DOHH2 (cell line): ENCODE measurements around the gene PATL2.

Source experiments
- EZH2phosphoT487 ChIP-seq: fragments of 200-600 bp; sonication (generic); IDR thresholded peaks from 2 replicates; pipeline ENCODE4 v1.6.1; 2017; ENCODE audit warnings: borderline replicate concordance, mild to moderate bottlenecking, antibody characterized with exemption, low read length, moderate library complexity, mixed read lengths
- TF ChIP-seq, protein P1 (sequence below): fragments of 200-600 bp; sonication (generic); IDR thresholded peaks from one replicate; pipeline ENCODE4 v1.5.1; 2014; ENCODE audit warnings: antibody characterized with exemption, mild to moderate bottlenecking, low read depth, low read length; ENCODE audit not compliant: poor library complexity, severe bottlenecking

DNA sequence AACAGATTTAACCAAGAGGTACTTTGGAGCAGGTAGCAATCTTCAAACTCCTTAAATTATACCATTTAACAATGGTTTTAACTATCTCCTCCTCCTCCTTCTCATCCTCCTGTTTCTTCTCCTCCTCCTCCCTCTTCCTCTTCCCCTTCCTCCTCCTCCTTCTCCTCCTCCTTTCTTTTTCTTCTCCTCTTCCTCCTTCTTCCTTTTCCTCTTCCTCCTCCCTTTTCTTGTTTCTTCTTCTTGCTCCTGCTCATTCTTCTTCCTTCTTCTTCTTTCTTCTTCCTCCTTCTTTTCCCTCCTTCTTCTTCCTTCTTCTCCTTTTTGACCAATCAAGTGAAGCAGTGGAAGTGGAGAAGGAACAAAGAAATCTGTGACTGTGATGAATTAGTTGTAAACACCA is 14.1 kb downstream of the PATL2 start:
- no peak for TF ChIP-seq EZH2phosphoT487
- TF ChIP-seq, protein P1, sequence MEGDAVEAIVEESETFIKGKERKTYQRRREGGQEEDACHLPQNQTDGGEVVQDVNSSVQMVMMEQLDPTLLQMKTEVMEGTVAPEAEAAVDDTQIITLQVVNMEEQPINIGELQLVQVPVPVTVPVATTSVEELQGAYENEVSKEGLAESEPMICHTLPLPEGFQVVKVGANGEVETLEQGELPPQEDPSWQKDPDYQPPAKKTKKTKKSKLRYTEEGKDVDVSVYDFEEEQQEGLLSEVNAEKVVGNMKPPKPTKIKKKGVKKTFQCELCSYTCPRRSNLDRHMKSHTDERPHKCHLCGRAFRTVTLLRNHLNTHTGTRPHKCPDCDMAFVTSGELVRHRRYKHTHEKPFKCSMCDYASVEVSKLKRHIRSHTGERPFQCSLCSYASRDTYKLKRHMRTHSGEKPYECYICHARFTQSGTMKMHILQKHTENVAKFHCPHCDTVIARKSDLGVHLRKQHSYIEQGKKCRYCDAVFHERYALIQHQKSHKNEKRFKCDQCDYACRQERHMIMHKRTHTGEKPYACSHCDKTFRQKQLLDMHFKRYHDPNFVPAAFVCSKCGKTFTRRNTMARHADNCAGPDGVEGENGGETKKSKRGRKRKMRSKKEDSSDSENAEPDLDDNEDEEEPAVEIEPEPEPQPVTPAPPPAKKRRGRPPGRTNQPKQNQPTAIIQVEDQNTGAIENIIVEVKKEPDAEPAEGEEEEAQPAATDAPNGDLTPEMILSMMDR = no peak
